GM19328 (cell line): ENCODE data around the gene NAV3.

Experiments
- ATAC-seq: cut with Tn5 transposase; IDR thresholded peaks from one replicate; pipeline ENCODE4 v1.9.1; 2021; ENCODE audit warnings: mild to moderate bottlenecking, moderate library complexity; ENCODE audit not compliant: unreplicated experiment

NAV3 gene

GRCh38 chr12:78036874-78037273, 206.2 kb downstream of the NAV3 start:
- no peak for ATAC-seq

- no peak for ATAC-seq
Observed at GRCh38 chr12:78037707-78038106, 207.0 kb downstream of the NAV3 start.

- ATAC-seq, result no peak
Observed at GRCh38 chr12:78038541-78038940, 207.8 kb downstream of the NAV3 start.

GRCh38 chr12:78038986-78039385, 208.3 kb downstream of the NAV3 start:
- ATAC-seq, result no peak

- ATAC-seq, result no peak
Observed at GRCh38 chr12:78040111-78040510, 209.4 kb downstream of the NAV3 start.

- ATAC-seq, result no peak
Observed at GRCh38 chr12:78050790-78051189, 220.1 kb downstream of the NAV3 start.

- ATAC-seq, result no peak
Observed at GRCh38 chr12:78055545-78055944, 224.9 kb downstream of the NAV3 start.

- ATAC-seq, result no peak
Observed at GRCh38 chr12:78057075-78057474, 226.4 kb downstream of the NAV3 start.

- no peak for ATAC-seq
Observed at GRCh38 chr12:78060186-78060585, 229.5 kb downstream of the NAV3 start.

GRCh38 chr12:78062786-78063185, 232.1 kb downstream of the NAV3 start:
- no peak for ATAC-seq

GRCh38 chr12:78081590-78082314, 251.1 kb downstream of the NAV3 start:
- no peak for ATAC-seq

- no peak for ATAC-seq
Observed at GRCh38 chr12:78085542-78086182, 255.0 kb downstream of the NAV3 start.

- ATAC-seq, result no peak
Observed at GRCh38 chr12:78086553-78087362, 256.1 kb downstream of the NAV3 start.

- no peak for ATAC-seq
Observed at GRCh38 chr12:78087363-78087675, 256.6 kb downstream of the NAV3 start.

- ATAC-seq, result no peak
Observed at GRCh38 chr12:78088391-78088832, 257.7 kb downstream of the NAV3 start.

- no peak for ATAC-seq
Observed at GRCh38 chr12:78090266-78090665, 259.6 kb downstream of the NAV3 start.

- no peak for ATAC-seq
Observed at GRCh38 chr12:78095623-78096022, 264.9 kb downstream of the NAV3 start.

- ATAC-seq, result no peak
Observed at GRCh38 chr12:78096909-78097597, 266.4 kb downstream of the NAV3 start.

GRCh38 chr12:78099806-78100205, 269.1 kb downstream of the NAV3 start:
- ATAC-seq, result no peak

GRCh38 chr12:78101113-78101876, 270.6 kb downstream of the NAV3 start:
- no peak for ATAC-seq
